Germinal center (tissue), 1 donor: ENCODE measurements around the gene AATK.
"Not testable (repeated sequence)": the region's sequence is repeated elsewhere in the genome, so short reads cannot be mapped to it uniquely, and the experiment has no call there.

ENCODE experiments used
- DNase-seq: peaks from one replicate; pipeline ENCODE4 v3.0.0; 2012; ENCODE audit warnings: mixed read lengths, low spot score

The AATK gene

DNA sequence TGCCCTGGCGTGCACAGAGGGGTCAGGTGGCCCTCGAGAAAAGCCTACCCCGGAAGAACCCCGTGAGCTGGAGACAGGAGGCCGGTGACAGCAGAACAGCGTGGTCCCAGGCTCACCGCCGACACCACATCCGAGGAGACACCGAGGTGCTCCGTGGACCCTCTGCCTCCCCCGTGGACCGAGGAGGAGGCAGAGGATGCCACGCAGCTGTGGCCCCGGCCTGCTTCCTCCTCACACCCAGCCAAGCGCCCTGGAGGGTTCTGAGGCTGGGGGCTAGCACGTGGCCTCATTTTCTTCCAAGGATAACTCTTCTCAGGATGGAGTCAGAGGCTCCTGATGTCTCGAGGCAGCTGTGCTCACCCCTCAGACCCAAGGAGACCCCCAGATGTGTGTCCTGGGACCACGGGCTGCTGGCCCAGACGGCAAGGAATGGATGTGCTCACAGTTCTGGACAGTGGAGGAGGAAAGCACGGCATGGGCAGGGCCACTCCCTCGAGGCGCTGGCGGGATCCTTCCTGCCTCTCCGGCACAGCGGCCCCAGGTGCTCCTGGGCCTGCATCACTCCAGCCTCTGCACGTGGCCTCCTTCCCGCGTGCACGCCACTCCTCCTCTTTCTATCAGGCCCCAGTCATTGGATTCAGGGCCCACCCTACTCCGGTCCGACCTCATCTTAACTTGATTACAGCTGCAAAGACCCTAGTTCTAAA lies 5.1 kb downstream of the AATK start:
- no peak for DNase-seq

DNA sequence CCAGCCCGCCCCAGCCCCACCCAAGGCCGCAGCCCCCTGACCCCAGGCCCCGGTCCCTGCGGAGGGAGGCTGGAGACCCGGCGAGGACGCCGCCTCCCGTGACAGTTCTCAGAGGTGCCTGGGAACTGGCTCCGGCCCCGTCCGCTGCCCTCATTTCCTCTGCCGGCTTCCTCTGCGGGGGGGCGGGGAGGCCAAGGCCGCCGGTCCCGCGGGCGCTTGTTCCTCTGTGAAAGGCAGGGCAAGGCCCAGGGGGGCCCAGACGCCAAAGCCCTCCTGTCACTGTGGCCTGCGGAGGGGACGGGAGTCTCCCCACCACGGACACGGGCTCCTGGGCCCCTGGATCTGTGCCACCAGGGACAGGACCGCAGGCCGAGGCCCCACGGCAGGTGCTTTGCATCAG lies 5.7 kb downstream of the AATK start:
- no peak for DNase-seq

- no peak for DNase-seq
Observed at GRCh38 chr17:81159611-81160265, 6.3 kb downstream of the AATK start.

GRCh38 chr17:81158688-81159590 lies 7.1 kb downstream of the AATK start:
- no peak for DNase-seq

GRCh38 chr17:81157848-81158687 lies 8.0 kb downstream of the AATK start:
- DNase-seq = no peak

DNA sequence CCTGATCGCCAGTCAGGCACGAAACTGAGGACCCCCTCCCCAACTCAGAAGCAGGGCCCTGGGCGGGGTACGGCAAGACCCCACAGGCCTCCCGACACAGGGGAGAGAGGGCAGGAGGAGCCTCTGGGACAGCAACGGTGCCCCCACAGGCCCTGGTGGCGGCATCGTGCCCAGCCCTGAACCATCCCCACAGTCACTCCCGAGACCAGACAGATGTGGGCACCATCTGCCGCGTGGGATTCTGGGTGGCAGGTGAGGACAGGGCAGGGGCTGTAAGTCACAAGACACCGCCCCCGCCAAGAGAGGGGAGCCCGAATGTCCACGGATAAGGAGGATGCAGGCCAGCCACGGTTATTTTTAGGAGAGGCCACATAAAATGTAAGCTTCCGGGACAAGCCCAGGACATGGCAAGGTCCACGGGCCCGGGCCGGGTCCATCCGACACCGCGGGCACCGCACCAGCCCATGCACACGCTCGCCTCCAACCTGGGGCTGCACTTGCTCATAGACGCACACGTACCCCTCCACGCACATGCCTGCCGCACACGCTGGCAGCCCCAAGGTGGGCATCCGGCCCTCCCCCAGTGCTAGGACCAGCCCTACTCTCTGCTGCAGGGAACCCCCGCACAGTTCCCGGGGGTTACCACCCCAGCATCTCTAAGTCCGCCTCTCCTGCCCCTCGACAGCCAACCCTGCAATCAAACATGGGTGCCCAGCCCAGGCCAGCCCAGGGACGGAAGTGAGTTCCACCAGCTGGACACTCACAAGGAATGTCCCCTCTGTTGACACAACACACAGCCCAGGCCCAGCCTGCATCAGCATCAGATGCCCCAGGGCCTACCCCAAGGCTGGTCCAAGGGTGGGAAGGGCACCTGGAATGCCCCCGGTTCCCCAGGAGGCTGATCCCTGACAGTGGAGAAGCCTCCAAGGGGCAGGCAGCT lies 8.9 kb downstream of the AATK start:
- DNase-seq = no peak

- no peak for DNase-seq
Observed at GRCh38 chr17:81154961-81155360, 11.1 kb downstream of the AATK start.

DNA sequence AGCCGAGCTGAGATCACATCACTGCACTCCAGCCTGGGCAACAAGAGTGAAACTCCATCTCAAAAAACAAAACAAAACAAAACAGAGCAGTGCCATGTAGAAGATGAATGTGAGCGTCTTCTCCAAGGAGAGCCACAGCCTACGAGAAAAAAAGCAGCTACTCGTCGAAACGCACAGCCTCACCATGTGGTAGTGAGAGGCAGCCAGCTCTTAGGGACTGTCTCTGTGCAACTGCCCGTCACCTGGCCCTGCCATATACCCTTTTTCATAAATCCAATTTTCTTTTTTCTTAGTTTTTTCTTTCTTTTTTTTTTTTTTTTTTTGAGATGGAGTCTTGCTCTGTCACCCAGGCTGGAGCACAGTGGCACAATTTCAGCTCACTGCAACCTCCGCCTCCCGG lies 12.0 kb downstream of the AATK start:
- DNase-seq = not testable (repeated sequence)

DNA sequence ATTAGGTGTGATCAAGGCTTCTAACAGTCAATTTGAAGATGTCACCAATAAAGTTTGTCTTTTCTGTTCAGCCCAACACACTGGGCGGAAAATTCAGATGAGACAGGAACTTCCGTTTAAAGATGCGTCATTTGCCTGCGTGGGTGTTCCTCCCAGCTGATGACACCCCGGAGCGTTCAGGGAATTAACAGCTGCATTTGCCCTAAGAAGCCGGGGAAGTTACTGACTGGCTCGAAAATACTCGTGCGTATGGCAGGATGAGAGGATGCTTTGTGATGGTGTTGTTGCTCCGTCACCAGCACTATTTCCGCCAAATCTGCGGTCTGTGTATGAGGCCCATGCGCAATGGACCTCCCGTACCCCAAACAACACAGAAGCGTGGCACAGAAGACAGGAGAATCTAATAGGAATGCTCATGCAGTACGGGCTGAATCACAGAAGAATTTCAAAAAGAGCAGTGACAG lies 12.6 kb downstream of the AATK start:
- peak; percentile 58 for DNase-seq

DNA sequence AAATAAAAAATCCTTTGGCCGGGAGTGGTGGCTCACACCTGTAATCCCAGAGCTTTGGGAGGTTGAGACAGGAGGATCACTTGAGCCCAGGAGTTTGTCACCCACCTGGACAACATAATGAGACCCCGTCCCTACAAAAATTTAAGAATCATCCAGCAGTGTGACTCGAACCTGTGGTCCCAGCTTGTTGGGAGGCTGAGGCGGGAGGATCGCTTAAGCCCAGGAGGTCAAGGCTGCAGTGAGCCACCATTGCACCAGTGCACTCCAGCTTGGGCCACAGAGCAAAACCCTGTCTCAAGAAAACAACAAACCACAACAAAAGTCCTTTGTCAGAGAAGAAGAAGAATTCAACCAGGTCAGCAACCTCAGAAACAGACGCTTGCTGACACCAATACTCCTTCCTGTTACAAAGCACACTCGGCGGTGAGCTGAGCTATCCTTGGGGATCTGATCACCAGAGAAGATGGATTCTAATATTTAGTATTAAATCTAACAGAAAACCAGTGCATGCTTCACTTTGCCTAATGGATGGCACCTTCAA lies 13.7 kb downstream of the AATK start:
- DNase-seq = no peak

DNA sequence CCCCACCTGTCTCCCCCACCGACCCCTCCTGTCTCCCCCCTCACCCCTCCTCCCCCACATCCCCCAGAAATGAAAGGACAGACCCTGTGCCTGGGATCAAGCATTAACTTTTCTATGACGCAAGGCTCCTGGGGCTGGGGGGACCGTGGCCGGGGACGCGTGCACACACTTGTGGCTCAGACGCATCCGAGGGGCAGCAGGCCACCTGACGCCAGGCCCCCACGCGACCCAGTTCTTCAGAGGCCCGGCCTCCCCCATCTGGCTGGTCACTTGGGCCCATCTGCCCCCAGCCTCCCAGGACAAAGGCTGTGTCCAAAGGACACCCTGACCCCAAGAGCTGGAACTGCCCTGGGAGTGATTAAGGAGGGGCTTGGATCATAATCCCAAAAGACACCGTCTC lies 14.7 kb downstream of the AATK start:
- DNase-seq = no peak

GRCh38 chr17:81150377-81151077 lies 15.5 kb downstream of the AATK start:
- no peak for DNase-seq

DNA sequence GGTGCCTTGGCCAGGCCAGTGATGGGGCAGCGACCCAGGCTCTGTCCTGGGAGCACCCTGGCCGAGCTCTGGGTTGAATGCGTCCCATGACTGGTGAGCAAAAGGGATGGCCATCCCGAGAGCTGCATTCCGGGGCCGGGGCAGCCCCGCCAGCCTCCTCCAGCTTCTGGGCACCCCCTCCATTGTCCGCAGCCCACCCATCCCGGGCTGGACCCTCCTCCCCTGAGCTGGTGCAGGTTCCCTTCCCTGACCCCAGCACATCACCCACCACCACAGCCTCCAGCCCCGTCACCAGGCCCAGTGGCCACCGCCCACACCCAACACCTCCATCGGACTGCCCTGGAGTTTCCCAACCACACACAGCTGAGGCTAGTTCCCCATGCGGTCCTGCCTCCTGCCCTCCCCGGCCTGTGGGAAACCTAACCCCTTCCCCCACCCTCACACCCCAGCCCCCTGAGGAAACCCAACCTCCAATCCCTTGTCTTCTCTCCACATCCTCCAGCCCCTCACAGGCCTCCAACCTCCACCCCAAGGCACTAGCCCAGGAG lies 17.0 kb downstream of the AATK start:
- no peak for DNase-seq

- no peak for DNase-seq
Observed at GRCh38 chr17:81148571-81148970, 17.4 kb downstream of the AATK start.

- DNase-seq = no peak
Observed at GRCh38 chr17:81147701-81148100, 18.3 kb downstream of the AATK start.

- not testable (repeated sequence) for DNase-seq
Observed at GRCh38 chr17:81146208-81146607, 19.8 kb downstream of the AATK start.

DNA sequence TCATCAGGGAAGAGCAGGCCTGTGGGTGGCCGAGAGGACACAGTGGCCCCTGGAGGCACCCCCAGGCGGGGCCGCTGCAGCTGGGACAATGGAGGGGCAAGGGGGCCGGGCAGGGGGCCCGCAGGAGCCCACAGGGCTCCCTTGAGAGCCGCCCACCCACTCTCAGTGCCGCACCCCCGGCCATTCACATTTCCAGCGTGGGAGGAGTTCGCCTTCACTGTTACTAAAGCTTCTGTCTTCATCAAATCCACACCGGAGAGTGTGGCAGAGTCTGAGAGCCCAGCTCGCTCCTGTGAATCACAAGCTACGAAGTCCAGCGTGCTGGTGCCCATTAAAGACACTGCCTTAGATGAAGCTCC lies 21.6 kb downstream of the AATK start:
- no peak for DNase-seq

DNA sequence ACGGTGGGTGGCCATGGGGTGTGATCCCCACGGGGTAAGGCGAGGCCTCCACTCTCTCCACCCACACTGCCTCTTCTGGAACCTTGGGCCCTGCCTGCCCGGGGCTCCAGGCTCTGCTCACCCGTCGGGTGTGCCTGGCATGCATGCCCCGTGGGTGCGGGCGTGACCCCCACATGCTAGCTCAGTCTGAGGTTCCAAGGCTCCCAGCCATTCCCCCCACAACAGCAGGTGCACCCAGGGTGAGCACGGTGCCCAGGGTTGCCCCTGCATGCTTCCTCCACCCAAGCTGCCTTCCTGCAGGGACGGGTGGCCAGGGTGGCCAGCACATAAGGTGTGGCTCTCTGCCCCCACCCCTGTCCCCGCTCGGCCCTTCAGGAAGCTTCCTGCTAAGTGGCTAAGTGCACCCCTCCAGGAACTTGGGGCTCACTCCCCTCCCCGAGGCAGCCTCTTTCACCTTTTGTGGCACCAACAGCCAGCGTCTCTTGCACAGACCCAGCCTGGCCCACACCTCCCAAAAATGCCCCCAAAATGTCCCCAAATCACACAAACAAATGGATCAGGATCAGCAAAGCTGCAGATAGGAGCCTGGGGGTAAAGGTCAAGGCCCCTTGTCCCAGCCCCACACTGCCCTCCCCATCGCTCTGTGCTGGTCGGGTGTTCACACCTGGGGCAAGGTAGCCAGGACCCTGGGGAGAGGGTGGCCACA lies 22.2 kb downstream of the AATK start:
- no peak for DNase-seq

- no peak for DNase-seq
Observed at GRCh38 chr17:81143200-81143527, 22.9 kb downstream of the AATK start.
